GM18526 (cell line): ENCODE results near the gene REC8.

Experiments
- POLR2A ChIP-seq: IDR thresholded peaks from 3 replicates; pipeline ENCODE4 v1.6.1; 2011; ENCODE audit not compliant: insufficient read length; ENCODE audit errors: extremely low read depth

Gene REC8

GRCh38 chr14:24146978-24147760 is 24.7 kb upstream of the REC8 start, which contains the start of gene RNF31:
Gene RNF31 (plus strand): TSS chr14:24147498. CDS start chr14:24147699, 201 bp downstream.
- TF ChIP-seq POLR2A = peak; percentile 72

GRCh38 chr14:24147761-24148428 is 24.0 kb upstream of the REC8 start:
- no peak for TF ChIP-seq POLR2A

- TF ChIP-seq POLR2A = no peak
Observed at GRCh38 chr14:24149302-24149969, 22.4 kb upstream of the REC8 start.

DNA sequence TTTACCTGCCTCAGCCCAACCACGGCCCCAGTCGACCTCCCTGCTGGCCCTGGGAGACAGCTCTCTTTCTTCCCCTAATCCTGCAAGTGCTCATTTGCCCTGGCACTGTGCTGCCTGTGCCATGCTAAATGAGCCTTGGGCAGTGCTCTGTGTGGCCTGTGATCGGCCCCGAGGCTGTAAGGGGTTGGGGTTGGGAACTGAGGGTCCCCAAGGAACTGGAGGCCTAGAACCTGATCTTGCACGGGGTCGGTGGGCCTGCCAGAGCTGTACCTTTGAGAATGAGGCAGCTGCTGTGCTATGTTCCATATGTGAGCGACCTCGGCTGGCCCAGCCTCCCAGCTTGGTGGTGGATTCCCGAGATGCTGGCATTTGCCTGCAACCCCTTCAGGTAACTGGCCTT is 21.8 kb upstream of the REC8 start:
- TF ChIP-seq POLR2A = no peak

GRCh38 chr14:24150567-24150966 is 21.3 kb upstream of the REC8 start:
- no peak for TF ChIP-seq POLR2A

GRCh38 chr14:24150993-24151392 is 20.9 kb upstream of the REC8 start:
- no peak for TF ChIP-seq POLR2A

DNA sequence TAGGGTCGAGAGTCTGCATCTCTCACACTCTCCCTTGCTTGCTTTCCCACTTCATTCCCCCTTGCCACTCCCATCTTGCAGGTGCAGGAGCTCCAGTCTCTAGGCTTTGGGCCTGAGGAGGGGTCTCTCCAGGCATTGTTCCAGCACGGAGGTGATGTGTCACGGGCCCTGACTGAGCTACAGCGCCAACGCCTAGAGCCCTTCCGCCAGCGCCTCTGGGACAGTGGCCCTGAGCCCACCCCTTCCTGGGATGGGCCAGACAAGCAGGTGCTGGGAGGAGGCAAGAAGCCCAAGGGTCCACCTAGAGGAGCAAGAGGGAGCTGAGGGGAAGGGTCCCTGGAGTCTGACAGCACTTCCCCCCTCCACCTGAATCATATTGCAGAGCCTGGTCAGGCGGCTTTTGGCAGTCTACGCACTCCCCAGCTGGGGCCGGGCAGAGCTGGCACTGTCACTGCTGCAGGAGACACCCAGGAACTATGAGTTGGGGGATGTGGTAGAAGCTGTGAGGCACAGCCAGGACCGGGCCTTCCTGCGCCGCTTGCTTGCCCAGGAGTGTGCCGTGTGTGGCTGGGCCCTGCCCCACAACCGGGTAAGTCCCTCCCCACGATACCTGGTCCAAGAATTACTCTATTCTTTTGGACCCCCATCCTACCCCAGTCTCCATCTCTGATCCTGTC is 20.3 kb upstream of the REC8 start:
- TF ChIP-seq POLR2A = no peak

DNA sequence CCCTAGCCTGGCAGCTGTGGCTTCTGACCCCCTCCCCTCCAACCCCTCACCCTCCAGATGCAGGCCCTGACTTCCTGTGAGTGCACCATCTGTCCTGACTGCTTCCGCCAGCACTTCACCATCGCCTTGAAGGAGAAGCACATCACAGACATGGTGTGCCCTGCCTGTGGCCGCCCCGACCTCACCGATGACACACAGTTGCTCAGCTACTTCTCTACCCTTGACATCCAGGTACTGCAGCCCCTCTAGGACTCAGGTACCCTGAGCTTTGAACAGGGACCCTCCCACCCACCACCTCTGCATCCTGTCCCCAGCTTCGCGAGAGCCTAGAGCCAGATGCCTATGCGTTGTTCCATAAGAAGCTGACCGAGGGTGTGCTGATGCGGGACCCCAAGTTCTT is 16.8 kb upstream of the REC8 start:
- TF ChIP-seq POLR2A = no peak

DNA sequence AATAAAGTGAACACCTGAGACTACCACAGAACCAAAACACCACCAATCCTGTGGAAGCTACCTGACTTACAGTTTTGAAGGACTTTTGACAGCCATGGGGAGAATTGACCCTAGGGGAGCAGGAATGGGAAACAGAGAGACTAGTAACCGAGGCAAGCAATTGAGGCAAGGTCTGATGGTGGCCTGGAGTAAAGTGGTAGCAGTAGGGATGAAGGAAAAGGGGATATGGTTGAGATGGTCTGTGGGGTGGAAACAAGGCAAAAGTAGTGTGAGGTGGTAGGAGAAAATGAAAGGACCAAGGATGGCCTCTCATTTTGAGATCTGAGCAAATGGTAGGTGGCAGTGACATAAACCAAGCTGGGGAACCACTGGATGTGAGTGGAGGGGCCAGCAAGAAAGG is 15.0 kb upstream of the REC8 start:
- no peak for TF ChIP-seq POLR2A

- no peak for TF ChIP-seq POLR2A
Observed at GRCh38 chr14:24157331-24157730, 14.5 kb upstream of the REC8 start.

DNA sequence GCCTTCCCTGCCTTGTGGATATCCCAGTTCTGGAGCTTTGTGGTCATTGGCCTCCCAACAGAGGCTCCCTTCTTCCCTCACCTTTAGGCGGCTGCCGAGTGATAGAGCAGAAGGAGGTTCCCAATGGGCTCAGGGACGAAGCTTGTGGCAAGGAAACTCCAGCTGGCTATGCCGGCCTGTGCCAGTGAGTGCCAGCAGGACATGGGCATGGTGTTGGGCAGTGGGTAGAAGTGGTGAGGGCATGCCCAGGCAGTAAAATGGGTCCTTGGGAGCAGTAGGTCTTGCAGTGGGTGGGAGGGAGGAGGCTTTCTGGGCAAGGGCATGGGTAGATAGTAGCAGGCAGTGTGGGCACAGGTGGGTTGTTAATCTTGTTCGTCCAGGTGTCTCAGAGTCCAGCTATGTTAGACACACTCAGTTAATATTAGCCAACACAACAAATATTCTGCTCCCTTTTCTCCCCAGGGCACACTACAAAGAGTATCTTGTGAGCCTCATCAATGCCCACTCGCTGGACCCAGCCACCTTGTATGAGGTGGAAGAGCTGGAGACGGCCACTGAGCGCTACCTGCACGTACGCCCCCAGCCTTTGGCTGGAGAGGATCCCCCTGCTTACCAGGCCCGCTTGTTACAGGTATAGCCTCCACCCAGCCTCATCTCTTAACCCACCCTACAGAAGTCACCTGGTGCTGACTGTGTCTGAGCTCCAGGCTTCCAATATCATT is 11.9 kb upstream of the REC8 start:
- no peak for TF ChIP-seq POLR2A

- TF ChIP-seq POLR2A = no peak
Observed at GRCh38 chr14:24160499-24160849, 11.4 kb upstream of the REC8 start.

GRCh38 chr14:24160850-24161804 is 10.8 kb upstream of the REC8 start, which contains the start of gene IRF9:
Gene IRF9 (plus strand): TSS chr14:24161265. CDS start chr14:24162145, 880 bp downstream.
- TF ChIP-seq POLR2A = peak; percentile 86

DNA sequence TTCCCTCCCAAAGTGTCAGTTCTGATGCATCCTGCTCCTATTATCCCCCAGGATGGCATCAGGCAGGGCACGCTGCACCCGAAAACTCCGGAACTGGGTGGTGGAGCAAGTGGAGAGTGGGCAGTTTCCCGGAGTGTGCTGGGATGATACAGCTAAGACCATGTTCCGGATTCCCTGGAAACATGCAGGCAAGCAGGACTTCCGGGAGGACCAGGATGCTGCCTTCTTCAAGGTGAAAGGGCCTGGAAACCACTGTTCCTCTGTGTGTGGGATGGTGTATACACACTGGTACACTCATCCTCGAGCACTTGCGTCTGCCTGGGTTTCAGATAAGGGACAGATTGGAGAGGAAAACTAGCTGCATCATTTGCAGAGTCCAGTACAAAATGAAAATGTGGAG is 9.8 kb upstream of the REC8 start:
- no peak for TF ChIP-seq POLR2A
